ENCODE results near the gene DDX6.

DDX6 gene

DNA sequence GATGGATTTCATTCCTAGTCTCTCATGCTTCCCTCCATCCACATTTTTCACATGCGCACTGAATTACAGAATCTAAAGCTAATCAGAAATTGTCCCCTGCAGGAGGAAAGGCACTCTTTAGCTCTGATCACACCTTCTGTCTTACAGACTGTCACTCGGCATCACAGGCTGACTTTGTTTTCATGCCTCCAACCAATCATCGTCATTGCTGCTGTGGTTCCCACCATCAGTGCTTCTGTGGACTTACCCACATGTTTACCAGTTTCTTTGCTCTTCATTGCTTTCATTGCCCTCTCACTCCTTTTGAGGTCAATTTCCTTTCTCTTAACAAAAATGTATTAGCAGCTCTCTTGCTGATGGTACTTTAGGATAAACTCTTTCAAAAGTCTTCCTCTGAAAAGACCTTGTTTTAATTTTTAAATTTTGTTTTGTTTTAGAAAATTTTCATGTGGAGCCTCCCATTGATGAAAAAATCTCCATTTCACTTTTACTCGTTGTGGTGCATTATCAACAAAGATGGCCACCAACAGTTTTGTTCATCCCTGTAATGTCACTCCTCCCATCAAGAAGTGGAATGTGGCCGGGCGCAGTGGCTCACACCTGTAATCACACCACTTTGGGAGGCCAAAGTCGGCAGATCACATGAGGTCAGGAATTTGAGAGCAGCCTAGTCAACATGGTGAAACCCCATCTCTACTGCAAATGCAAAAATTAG, 91.3 kb downstream of the DDX6 start:
- DNase-seq = no peak
